IPS-15b (cell line): ENCODE results near the gene AAMDC.

Experiments
- H3K27me3 ChIP-seq: one replicate; pipeline ENCODE4 v1.6.1; 2013; ENCODE audit warnings: low read length; ENCODE audit not compliant: control insufficient read depth, insufficient read depth
- H3K36me3 ChIP-seq: one replicate; pipeline ENCODE4 v1.6.1; 2013; ENCODE audit warnings: low read length; ENCODE audit not compliant: control insufficient read depth, insufficient read depth
- H3K4me1 ChIP-seq: one replicate; pipeline ENCODE4 v1.6.1; 2013; ENCODE audit warnings: mild to moderate bottlenecking, low read length; ENCODE audit not compliant: control insufficient read depth, insufficient read depth
- H3K4me3 ChIP-seq: one replicate; pipeline ENCODE4 v1.5.1; 2013; ENCODE audit warnings: low read depth, low read length
- H3K9ac ChIP-seq: one replicate; pipeline ENCODE4 v1.6.1; 2013; ENCODE audit warnings: low read depth, mild to moderate bottlenecking, low read length
- H3K9me3 ChIP-seq: one replicate; pipeline ENCODE4 v1.6.1; 2013; ENCODE audit warnings: mild to moderate bottlenecking, low read length; ENCODE audit not compliant: control insufficient read depth, insufficient read depth

Gene AAMDC

GRCh38 chr11:77793972-77794371 is 27.0 kb upstream of the AAMDC start:
- Histone ChIP-seq H3K9ac (no peak overlapping the region), H3K36me3 (no peaks in the 10 kb centered on the region), H3K4me3 (no peak overlapping the region), H3K4me1 (no peaks in the 10 kb centered on the region), H3K9me3 (no peaks in the 10 kb centered on the region), H3K27me3 (no peaks in the 10 kb centered on the region)

GRCh38 chr11:77799338-77799737 is 21.6 kb upstream of the AAMDC start:
- Histone ChIP-seq H3K4me3 (no peak overlapping the region), H3K9me3 (no peaks in the 10 kb centered on the region), H3K9ac (no peak overlapping the region), H3K36me3 (no peaks in the 10 kb centered on the region), H3K27me3 (no peaks in the 10 kb centered on the region), H3K4me1 (no peaks in the 10 kb centered on the region)

- H3K4me1 ChIP-seq = no peaks in the 10 kb centered on the region
- H3K36me3 ChIP-seq = no peaks in the 10 kb centered on the region
- H3K4me3 ChIP-seq = no peak overlapping the region
- H3K9me3 ChIP-seq = no peaks in the 10 kb centered on the region
- no peaks in the 10 kb centered on the region for H3K27me3 ChIP-seq
- H3K9ac ChIP-seq = no peak overlapping the region
Measured at GRCh38 chr11:77800449-77800848, 20.5 kb upstream of the AAMDC start.

GRCh38 chr11:77801477-77801876 is 19.5 kb upstream of the AAMDC start:
- no peaks in the 10 kb centered on the region for H3K27me3 ChIP-seq
- H3K36me3 ChIP-seq = no peaks in the 10 kb centered on the region
- no peak overlapping the region for H3K4me3 ChIP-seq
- no peaks in the 10 kb centered on the region for H3K4me1 ChIP-seq
- H3K9ac ChIP-seq = no peak overlapping the region
- H3K9me3 ChIP-seq = no peaks in the 10 kb centered on the region

GRCh38 chr11:77806415-77806814 is 14.5 kb upstream of the AAMDC start:
- Histone ChIP-seq H3K36me3 (no peaks in the 10 kb centered on the region), H3K9me3 (no peaks in the 10 kb centered on the region), H3K9ac (no peak overlapping the region), H3K4me1 (no peaks in the 10 kb centered on the region), H3K4me3 (no peak overlapping the region), H3K27me3 (no peaks in the 10 kb centered on the region)

- Histone ChIP-seq H3K4me1 (no peaks in the 10 kb centered on the region), H3K36me3 (no peaks in the 10 kb centered on the region), H3K9ac (no peak overlapping the region), H3K27me3 (no peaks in the 10 kb centered on the region), H3K4me3 (no peak overlapping the region), H3K9me3 (no peaks in the 10 kb centered on the region)
Measured at GRCh38 chr11:77806993-77807392, 14.0 kb upstream of the AAMDC start.

GRCh38 chr11:77813256-77813655 is 7.7 kb upstream of the AAMDC start:
- no peaks in the 10 kb centered on the region for H3K36me3 ChIP-seq

GRCh38 chr11:77814848-77815247 is 6.1 kb upstream of the AAMDC start:
- no peaks in the 10 kb centered on the region for H3K9me3 ChIP-seq
- no peak overlapping the region for H3K9ac ChIP-seq
- H3K36me3 ChIP-seq = no peaks in the 10 kb centered on the region
- H3K4me3 ChIP-seq = no peak overlapping the region
- H3K27me3 ChIP-seq = no peaks in the 10 kb centered on the region
- H3K4me1 ChIP-seq = no peaks in the 10 kb centered on the region

More at GRCh38 chr11:77813256-77813655, 7.7 kb upstream of the AAMDC start:
- H3K9me3 ChIP-seq = no peaks in the 10 kb centered on the region
- no peaks in the 10 kb centered on the region for H3K4me1 ChIP-seq
- H3K27me3 ChIP-seq = no peaks in the 10 kb centered on the region
- H3K9ac ChIP-seq = no peak overlapping the region
- no peak overlapping the region for H3K4me3 ChIP-seq

- no peak overlapping the region for H3K9ac ChIP-seq
- no peaks in the 10 kb centered on the region for H3K36me3 ChIP-seq
- no peaks in the 10 kb centered on the region for H3K9me3 ChIP-seq
- H3K4me1 ChIP-seq = no peaks in the 10 kb centered on the region
- H3K27me3 ChIP-seq = no peaks in the 10 kb centered on the region
- H3K4me3 ChIP-seq = no peak overlapping the region
Measured at GRCh38 chr11:77815459-77815858, 5.5 kb upstream of the AAMDC start.

GRCh38 chr11:77819411-77819920 is 1.5 kb upstream of the AAMDC start:
- Histone ChIP-seq H3K9ac (peak overlapping the region; percentile 95), H3K4me3 (peak overlapping the region; percentile 89), H3K4me1 (no peaks in the 10 kb centered on the region), H3K36me3 (no peaks in the 10 kb centered on the region), H3K9me3 (no peaks in the 10 kb centered on the region), H3K27me3 (no peaks in the 10 kb centered on the region)

- peak overlapping the region; percentile 89 for H3K4me3 ChIP-seq
- no peaks in the 10 kb centered on the region for H3K36me3 ChIP-seq
- peak overlapping the region; percentile 95 for H3K9ac ChIP-seq
- H3K9me3 ChIP-seq = no peaks in the 10 kb centered on the region
- no peaks in the 10 kb centered on the region for H3K4me1 ChIP-seq
- H3K27me3 ChIP-seq = no peaks in the 10 kb centered on the region
Measured at GRCh38 chr11:77819921-77820564, 901 bp upstream of the AAMDC start.

- Histone ChIP-seq H3K9ac (peak overlapping the region; percentile 81), H3K4me3 (peak overlapping the region; percentile 95), H3K4me1 (no peaks in the 10 kb centered on the region), H3K27me3 (no peaks in the 10 kb centered on the region), H3K9me3 (no peaks in the 10 kb centered on the region), H3K36me3 (no peaks in the 10 kb centered on the region)
Measured at GRCh38 chr11:77821349-77821851, 456 bp downstream of the AAMDC start.
